ENCODE data around the gene GALT.
A peak's percentile ranks its signal among the peaks of the same experiment; 100 is the strongest.

Gene GALT

GRCh38 chr9:34650816-34651215 lies 4.3 kb downstream of the GALT start:
- H3K27ac ChIP-seq: peak overlapping the region; percentile 87
- ChIA-PET CTCF (no interaction called here), POLR2A (ENCODE audit: low non-redundant PET) (interaction anchor here (0.6 to 1.3 kb wide), 3 partner anchors 14 kb away, joined by 3 to 4 read pairs (median 3); no protein-coding TSS in a partner anchor)
- no peak for TF ChIP-seq CTCF (conservative IDR thresholded peaks at IDR 0.05; ENCODE audit: low read depth)
- no peak for DNase-seq (ENCODE audit: low spot score)

- no peak for TF ChIP-seq CTCF (conservative IDR thresholded peaks at IDR 0.05; ENCODE audit: low read depth)
- H3K27ac ChIP-seq: peak overlapping the region; percentile 87
- ChIA-PET POLR2A (ENCODE audit: low non-redundant PET) (interaction anchor here (1.3 kb wide), 2 partner anchors 14 kb away, joined by 3 to 4 read pairs; no protein-coding TSS in a partner anchor), CTCF (interaction anchor here (0.7 kb wide), 1 partner anchor 17 kb away, joined by 3 read pairs; no protein-coding TSS in a partner anchor)
- DNase-seq (ENCODE audit: low spot score): no peak
Observed at GRCh38 chr9:34651321-34651720, 4.8 kb downstream of the GALT start.

- POLR2A ChIA-PET (ENCODE audit: low non-redundant PET): interaction anchor here (0.6 to 1.3 kb wide), 3 partner anchors 13 to 15 kb away, joined by 3 to 4 read pairs (median 3); no protein-coding TSS in a partner anchor
- peak within 1 kb of the TSS; percentile 87 for H3K27ac ChIP-seq
- DNase-seq (ENCODE audit: low spot score): peak; percentile 94
- CTCF ChIA-PET: interaction anchor here (0.7 kb wide), 1 partner anchor 18 kb away, joined by 3 read pairs; no protein-coding TSS in a partner anchor
- TF ChIP-seq CTCF (conservative IDR thresholded peaks at IDR 0.05; ENCODE audit: low read depth): no peak
Observed at GRCh38 chr9:34651876-34652601, 5.6 kb downstream of the GALT start, which contains the start of gene IL11RA. Gene IL11RA (plus strand): TSS chr9:34652185. CDS start chr9:34655218, 3,033 bp downstream.

- H3K27ac ChIP-seq: peak overlapping the region; percentile 87
- TF ChIP-seq CTCF (conservative IDR thresholded peaks at IDR 0.05; ENCODE audit: low read depth): no peak
- CTCF ChIA-PET: no interaction called here
- no peak for DNase-seq (ENCODE audit: low spot score)
- POLR2A ChIA-PET (ENCODE audit: low non-redundant PET): interaction anchor here (0.6 kb wide), 1 partner anchor 15 kb away, joined by 3 read pairs; no protein-coding TSS in a partner anchor
Observed at GRCh38 chr9:34652602-34653000, 6.1 kb downstream of the GALT start.

- TF ChIP-seq CTCF (conservative IDR thresholded peaks at IDR 0.05; ENCODE audit: low read depth): no peak
- H3K27ac ChIP-seq: peak overlapping the region; percentile 87
- DNase-seq (ENCODE audit: low spot score): no peak
- CTCF ChIA-PET: interaction anchor here (0.6 to 0.9 kb wide), 2 partner anchors 8 to 50 kb away, joined by 4 read pairs; no protein-coding TSS in a partner anchor
- POLR2A ChIA-PET (ENCODE audit: low non-redundant PET): no interaction called here
Observed at GRCh38 chr9:34653151-34654072, 6.9 kb downstream of the GALT start.

All from RWPE1 (cell line).